ENCODE data around the gene ALKBH3. TPM values are rescaled to one million over a fixed set of nuclear protein-coding genes. Genes with fewer than 3 reads are reported as not detected.

ALKBH3 gene
- polyA plus RNA-seq, 1 of the 3 experiments (the other 2 are of a cell fraction) = 27.0 TPM

GRCh38 chr11:43963279-43963620 lies 82.6 kb downstream of the ALKBH3 start (continued):
- TF ChIP-seq TEAD4 (IDR thresholded peaks at IDR 0.05; ENCODE audit: borderline replicate concordance, insufficient read depth) (no peak), EZH2phosphoT487 (IDR thresholded peaks at IDR 0.05; ENCODE audit: borderline replicate concordance, low read depth) (no peak), EP300 (IDR thresholded peaks at IDR 0.05; ENCODE audit: borderline replicate concordance in 1 of 2, low read depth in 1 of 2, low read length in 1 of 2) (no peak), NFIC (IDR thresholded peaks at IDR 0.05; ENCODE audit: borderline replicate concordance) (no peak), CTCF (IDR thresholded peaks at IDR 0.05) (no peak), NRF1 (IDR thresholded peaks at IDR 0.05; ENCODE audit: low read depth, low read length) (no peak), USF2 (IDR thresholded peaks at IDR 0.05; ENCODE audit: borderline replicate concordance, low read depth, low read length) (no peak), GABPA (IDR thresholded peaks at IDR 0.05; ENCODE audit: low read depth) (no peak)

GRCh38 chr11:43967661-43968060 lies 87.0 kb downstream of the ALKBH3 start:
- Histone ChIP-seq H3K79me2 (ENCODE audit: insufficient read depth) (no peaks in the 10 kb centered on the region), H3K4me2 (no peak overlapping the region), H3K9me3 (no peaks in the 10 kb centered on the region), H3K27me3 (ENCODE audit: insufficient read depth) (no peaks in the 10 kb centered on the region; the same call in 1 of the 2 replicates), H3K9me2 (no peaks in the 10 kb centered on the region), H3K4me3 (ENCODE audit: low read depth in 2 of 2, low read length in 1 of 2) (no peak overlapping the region), H4K20me1 (ENCODE audit: insufficient read depth) (no peaks in the 10 kb centered on the region), H3F3A (replicated peaks; ENCODE audit: insufficient read depth) (no peaks in the 10 kb centered on the region), H2AFZ (ENCODE audit: low read depth) (no peak overlapping the region), H3K36me3 (replicated peaks in 1 of 2; ENCODE audit: control insufficient read depth in 1 of 2, insufficient read depth in 2 of 2, low read length in 1 of 2) (no peaks in the 10 kb centered on the region), H3K4me1 (ENCODE audit: control insufficient read depth in 1 of 2, insufficient read depth in 2 of 2, low read depth in 1 of 2, low read length in 1 of 2) (peaks cover 7 to 22% of the 10 kb centered on the region in 2 experiments; a peak in 3 of 4 replicates), H3K27ac (ENCODE audit: low read depth in 2 of 2, low read length in 1 of 2) (no peak overlapping the region), H3K9ac (no peak overlapping the region)
- no peak for TF ChIP-seq MXI1 (IDR thresholded peaks at IDR 0.05; ENCODE audit: low read depth, low read length)
- TF ChIP-seq ELF1 (IDR thresholded peaks at IDR 0.05) = no peak
- no peak for TF ChIP-seq FOXM1 (IDR thresholded peaks at IDR 0.05; ENCODE audit: low read depth)
- no peak for TF ChIP-seq FOSL2 (IDR thresholded peaks at IDR 0.05; ENCODE audit: borderline replicate concordance, low read depth)
- TF ChIP-seq NRF1 (IDR thresholded peaks at IDR 0.05; ENCODE audit: low read depth, low read length) = no peak
- no peak for TF ChIP-seq TCF12 (IDR thresholded peaks at IDR 0.05)
- TF ChIP-seq EP300 (IDR thresholded peaks at IDR 0.05; ENCODE audit: borderline replicate concordance in 1 of 2, low read depth in 1 of 2, low read length in 1 of 2) = no peak
- TF ChIP-seq MEF2A (IDR thresholded peaks at IDR 0.05; ENCODE audit: borderline replicate concordance, low read depth) = no peak
- TF ChIP-seq ZBTB33 (IDR thresholded peaks at IDR 0.05; ENCODE audit: borderline replicate concordance, low read depth) = no peak
- TF ChIP-seq EZH2phosphoT487 (IDR thresholded peaks at IDR 0.05; ENCODE audit: borderline replicate concordance, low read depth) = no peak
- no peak for TF ChIP-seq GATA2 (CRISPR knock-in tag; IDR thresholded peaks at IDR 0.05)
- no peak for TF ChIP-seq RCOR1 (IDR thresholded peaks at IDR 0.05; ENCODE audit: low read length)
- WGBS (ENCODE audit: low lambda C conversion rate) = 10% methylated on average over 2 of the region's 2 CpGs
- no peak for DNase-seq
- ChIA-PET CTCF (no interaction called here), POLR2A (no interaction called here)

All from SK-N-SH (cell line).